OCI-LY1 (cell line): ENCODE results near the gene LGALS3.

Experiments
- H2AFZ ChIP-seq: fragments of 200-600 bp; sonication (generic), shearing (Covaris generic); 2 replicates; pipeline ENCODE4 v1.6.0; 2014; ENCODE audit warnings: antibody characterized with exemption, mild to moderate bottlenecking, low read length
- H3F3A ChIP-seq: fragments of 200-600 bp; sonication (generic), shearing (Covaris generic); 2 replicates; pipeline ENCODE4 v1.6.0; 2014; ENCODE audit warnings: mild to moderate bottlenecking, antibody characterized with exemption, low read length, moderate library complexity; ENCODE audit not compliant: insufficient read depth
- H3K27ac ChIP-seq: fragments of 200-600 bp; sonication (generic); 2 replicates; pipeline ENCODE4 v1.5.1; 2014; ENCODE audit warnings: low read length, mixed run types, mild to moderate bottlenecking, low read depth; ENCODE audit not compliant: poor library complexity, severe bottlenecking
- H3K27me3 ChIP-seq: fragments of 200-600 bp; sonication (generic); 2 replicates; pipeline ENCODE4 v1.6.0; 2014; ENCODE audit warnings: antibody characterized with exemption, mild to moderate bottlenecking, low read length, moderate library complexity; ENCODE audit not compliant: insufficient read depth
- H3K36me3 ChIP-seq: fragments of 200-600 bp; sonication (generic); 2 replicates; pipeline ENCODE4 v1.6.1; 2014; ENCODE audit warnings: mild to moderate bottlenecking, antibody characterized with exemption, low read length, moderate library complexity, mixed read lengths; ENCODE audit not compliant: insufficient read depth
- H3K4me1 ChIP-seq: fragments of 200-600 bp; sonication (generic); 2 replicates; pipeline ENCODE4 v1.5.1; 2014; ENCODE audit warnings: mild to moderate bottlenecking, low read length, moderate library complexity; ENCODE audit not compliant: insufficient read depth, severe bottlenecking
- H3K4me2 ChIP-seq: fragments of 200-600 bp; sonication (generic), shearing (Covaris generic); 2 replicates; pipeline ENCODE4 v1.6.1; 2014; ENCODE audit warnings: low read length
- H3K4me3 ChIP-seq: fragments of 200-600 bp; sonication (generic); 2 replicates; pipeline ENCODE4 v1.5.1; 2014; ENCODE audit warnings: low read length, low read depth, mild to moderate bottlenecking, mixed read lengths; ENCODE audit not compliant: poor library complexity, severe bottlenecking
- H3K79me2 ChIP-seq: fragments of 200-600 bp; shearing (Covaris generic); 2 replicates; pipeline ENCODE4 v1.6.1; 2016; ENCODE audit warnings: mixed run types, low read length, mixed read lengths; ENCODE audit not compliant: insufficient read depth
- H3K9ac ChIP-seq: fragments of 200-600 bp; sonication (generic), shearing (Covaris generic); 2 replicates; pipeline ENCODE4 v1.6.1; 2014; ENCODE audit warnings: mild to moderate bottlenecking, low read length, mixed read lengths
- H3K9me2 ChIP-seq: fragments of 200-600 bp; sonication (generic), shearing (Covaris generic); 2 replicates; pipeline ENCODE4 v1.6.1; 2014; ENCODE audit warnings: low read depth, mild to moderate bottlenecking, low read length, mixed read lengths
- H3K9me3 ChIP-seq: fragments of 200-600 bp; shearing (Covaris generic); 2 replicates; pipeline ENCODE4 v1.6.1; 2014; ENCODE audit warnings: low read length, mixed read lengths
- H4K20me1 ChIP-seq: fragments of 200-600 bp; sonication (generic), shearing (Covaris generic); 2 replicates; pipeline ENCODE4 v1.6.0; 2016; ENCODE audit warnings: mild to moderate bottlenecking, low read length; ENCODE audit not compliant: insufficient read depth
- EZH2 ChIP-seq: fragments of 200-600 bp; sonication (generic), shearing (Covaris generic); IDR thresholded peaks from 2 replicates; pipeline ENCODE4 v1.8.0; 2017; ENCODE audit warnings: borderline replicate concordance, mixed run types, mild to moderate bottlenecking, antibody characterized with exemption, low read length, moderate library complexity, mixed read lengths
- TF ChIP-seq, protein P1 (sequence below): fragments of 200-600 bp; sonication (generic), shearing (Covaris generic); IDR thresholded peaks from 2 replicates; pipeline ENCODE4 v1.5.1; 2017; ENCODE audit warnings: mild to moderate bottlenecking, antibody characterized with exemption, low read length, moderate library complexity, mixed read lengths

LGALS3 gene

DNA sequence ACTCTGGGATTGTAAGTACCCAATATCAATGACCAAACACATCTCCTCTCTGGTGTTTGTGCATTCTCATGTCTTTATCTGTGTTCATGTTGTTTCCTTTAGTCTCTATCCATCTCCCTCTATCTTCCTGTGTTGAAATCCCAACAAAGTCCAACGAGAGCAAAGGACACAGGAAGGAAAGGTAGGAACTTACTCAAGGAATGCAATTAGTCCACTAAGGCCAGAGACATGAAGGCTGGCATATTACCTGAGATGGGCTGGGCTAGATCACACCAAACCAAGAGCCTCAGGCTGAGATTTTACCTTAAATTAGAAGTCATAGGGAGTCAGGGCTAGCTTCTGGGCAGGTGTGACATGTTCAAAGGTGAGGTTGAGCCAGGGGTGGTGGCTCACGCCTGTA, 14.3 kb upstream of the LGALS3 start:
- no peak overlapping the region for H3K4me3 ChIP-seq
- no peaks in the 10 kb centered on the region for H4K20me1 ChIP-seq
- H3K27me3 ChIP-seq, result no peaks in the 10 kb centered on the region
- no peaks in the 10 kb centered on the region for H3F3A ChIP-seq
- no peak overlapping the region for H2AFZ ChIP-seq
- no peak overlapping the region for H3K4me2 ChIP-seq
- H3K9ac ChIP-seq, result no peak overlapping the region
- H3K27ac ChIP-seq, result no peak overlapping the region
- H3K4me1 ChIP-seq, result no peaks in the 10 kb centered on the region
- TF ChIP-seq EZH2, result no peak
- TF ChIP-seq, protein P1, sequence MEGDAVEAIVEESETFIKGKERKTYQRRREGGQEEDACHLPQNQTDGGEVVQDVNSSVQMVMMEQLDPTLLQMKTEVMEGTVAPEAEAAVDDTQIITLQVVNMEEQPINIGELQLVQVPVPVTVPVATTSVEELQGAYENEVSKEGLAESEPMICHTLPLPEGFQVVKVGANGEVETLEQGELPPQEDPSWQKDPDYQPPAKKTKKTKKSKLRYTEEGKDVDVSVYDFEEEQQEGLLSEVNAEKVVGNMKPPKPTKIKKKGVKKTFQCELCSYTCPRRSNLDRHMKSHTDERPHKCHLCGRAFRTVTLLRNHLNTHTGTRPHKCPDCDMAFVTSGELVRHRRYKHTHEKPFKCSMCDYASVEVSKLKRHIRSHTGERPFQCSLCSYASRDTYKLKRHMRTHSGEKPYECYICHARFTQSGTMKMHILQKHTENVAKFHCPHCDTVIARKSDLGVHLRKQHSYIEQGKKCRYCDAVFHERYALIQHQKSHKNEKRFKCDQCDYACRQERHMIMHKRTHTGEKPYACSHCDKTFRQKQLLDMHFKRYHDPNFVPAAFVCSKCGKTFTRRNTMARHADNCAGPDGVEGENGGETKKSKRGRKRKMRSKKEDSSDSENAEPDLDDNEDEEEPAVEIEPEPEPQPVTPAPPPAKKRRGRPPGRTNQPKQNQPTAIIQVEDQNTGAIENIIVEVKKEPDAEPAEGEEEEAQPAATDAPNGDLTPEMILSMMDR, result no peak
- no peaks in the 10 kb centered on the region for H3K36me3 ChIP-seq
- no peaks in the 10 kb centered on the region for H3K79me2 ChIP-seq
- no peaks in the 10 kb centered on the region for H3K9me2 ChIP-seq
- H3K9me3 ChIP-seq, result no peaks in the 10 kb centered on the region

GRCh38 chr14:55115460-55115859, 13.6 kb upstream of the LGALS3 start:
- TF ChIP-seq, protein P1, result no peak
- no peak for TF ChIP-seq EZH2
- H3K4me1 ChIP-seq, result no peaks in the 10 kb centered on the region
- no peaks in the 10 kb centered on the region for H4K20me1 ChIP-seq
- no peaks in the 10 kb centered on the region for H3K36me3 ChIP-seq
- no peak overlapping the region for H3K4me3 ChIP-seq
- H3F3A ChIP-seq, result no peaks in the 10 kb centered on the region
- H3K9me3 ChIP-seq, result no peaks in the 10 kb centered on the region
- H3K9me2 ChIP-seq, result no peaks in the 10 kb centered on the region
- no peak overlapping the region for H3K9ac ChIP-seq
- no peak overlapping the region for H3K27ac ChIP-seq
- H3K27me3 ChIP-seq, result no peaks in the 10 kb centered on the region
- H3K79me2 ChIP-seq, result no peaks in the 10 kb centered on the region
- H3K4me2 ChIP-seq, result no peak overlapping the region
- no peak overlapping the region for H2AFZ ChIP-seq

DNA sequence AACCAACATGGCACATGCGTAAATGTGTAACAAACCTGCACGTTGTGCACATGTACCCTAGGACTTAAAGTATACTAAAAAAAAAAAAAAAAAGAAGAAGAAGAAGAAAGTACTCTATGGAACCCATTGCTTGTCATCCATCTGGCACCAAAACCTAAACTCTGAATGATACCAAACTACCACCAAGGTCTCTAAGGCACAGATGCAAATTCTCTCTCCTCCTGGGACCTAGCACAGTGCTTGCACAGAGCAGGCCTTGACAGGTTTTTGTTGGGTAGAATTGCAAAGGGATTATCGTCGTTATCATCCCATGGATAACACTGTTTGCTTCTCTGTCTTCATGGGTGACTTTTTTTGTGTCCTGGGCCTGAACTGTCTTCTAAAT, 13.2 kb upstream of the LGALS3 start:
- H3K27ac ChIP-seq, result no peak overlapping the region
- H3K4me1 ChIP-seq, result no peaks in the 10 kb centered on the region

More for the DNA sequence above, 13.2 kb upstream of the LGALS3 start:
- H3K4me2 ChIP-seq, result no peak overlapping the region
- H3K36me3 ChIP-seq, result no peaks in the 10 kb centered on the region
- H3F3A ChIP-seq, result no peaks in the 10 kb centered on the region
- H2AFZ ChIP-seq, result no peak overlapping the region
- no peak for TF ChIP-seq EZH2
- TF ChIP-seq, protein P1, result no peak
- no peaks in the 10 kb centered on the region for H3K79me2 ChIP-seq
- H3K27me3 ChIP-seq, result no peaks in the 10 kb centered on the region
- H3K9me3 ChIP-seq, result no peaks in the 10 kb centered on the region
- no peaks in the 10 kb centered on the region for H3K9me2 ChIP-seq
- H3K4me3 ChIP-seq, result no peak overlapping the region
- no peaks in the 10 kb centered on the region for H4K20me1 ChIP-seq
- no peak overlapping the region for H3K9ac ChIP-seq
